Ammon's horn (tissue), 1 donor: ENCODE results near the gene CXXC4.

ENCODE experiments used
- DNase-seq: peaks from one replicate; pipeline ENCODE4 v3.0.0-alpha.2; 2016; ENCODE audit warnings: low spot score

Gene CXXC4

GRCh38 chr4:104488151-104488550 is 6.5 kb downstream of the CXXC4 start:
- peak; percentile 8 for DNase-seq

- no peak for DNase-seq
These were observed 7.8 kb downstream of the CXXC4 start for GRCh38 chr4:104486716-104487504.

- no peak for DNase-seq
These were observed 19.0 kb downstream of the CXXC4 start for GRCh38 chr4:104475652-104476051.

- DNase-seq: no peak
These were observed 21.9 kb downstream of the CXXC4 start for GRCh38 chr4:104472766-104473165.

- DNase-seq: no peak
These were observed 23.9 kb downstream of the CXXC4 start for GRCh38 chr4:104470770-104471169.

GRCh38 chr4:104469794-104470193 is 24.9 kb downstream of the CXXC4 start:
- no peak for DNase-seq

GRCh38 chr4:104465619-104466018 is 29.1 kb downstream of the CXXC4 start:
- DNase-seq: no peak

- peak; percentile 23 for DNase-seq
These were observed 29.5 kb downstream of the CXXC4 start for GRCh38 chr4:104465201-104465600.

GRCh38 chr4:104462641-104463040 is 32.1 kb downstream of the CXXC4 start:
- DNase-seq: no peak

- no peak for DNase-seq
These were observed 37.2 kb downstream of the CXXC4 start for GRCh38 chr4:104457308-104457981.

- peak; percentile 67 for DNase-seq
These were observed 43.1 kb downstream of the CXXC4 start for GRCh38 chr4:104451573-104451972.

GRCh38 chr4:104449537-104449936 is 45.2 kb downstream of the CXXC4 start:
- DNase-seq: no peak

GRCh38 chr4:104447294-104447693 is 47.4 kb downstream of the CXXC4 start:
- no peak for DNase-seq

- DNase-seq: no peak
These were observed 48.0 kb downstream of the CXXC4 start for GRCh38 chr4:104446431-104447278.

- DNase-seq: no peak
These were observed 50.0 kb downstream of the CXXC4 start for GRCh38 chr4:104444685-104445084.

- no peak for DNase-seq
These were observed 58.2 kb downstream of the CXXC4 start for GRCh38 chr4:104436542-104436941.

GRCh38 chr4:104429150-104429741 is 65.4 kb downstream of the CXXC4 start:
- DNase-seq: no peak

GRCh38 chr4:104425948-104426347 is 68.7 kb downstream of the CXXC4 start:
- no peak for DNase-seq

- peak; percentile 16 for DNase-seq
These were observed 69.7 kb downstream of the CXXC4 start for GRCh38 chr4:104424989-104425388.

GRCh38 chr4:104424475-104424941 is 70.2 kb downstream of the CXXC4 start:
- peak; percentile 24 for DNase-seq

- no peak for DNase-seq
These were observed 73.1 kb downstream of the CXXC4 start for GRCh38 chr4:104421566-104421965.

- DNase-seq: no peak
These were observed 73.9 kb downstream of the CXXC4 start for GRCh38 chr4:104420766-104421165.
